PFSK-1 (cell line): ENCODE measurements around the gene EFCAB6.

Experiments
- FOXP2 ChIP-seq: optimal IDR thresholded peaks from 2 replicates; pipeline ENCODE3; 2011; ENCODE audit warnings: borderline replicate concordance, control low read depth, inconsistent platforms; ENCODE audit not compliant: insufficient read depth; ENCODE audit errors: extremely low read length, extremely low read depth
- POLR2AphosphoS5 ChIP-seq: IDR thresholded peaks from 2 replicates; pipeline ENCODE4 v1.6.1; 2012; ENCODE audit warnings: low read depth, mild to moderate bottlenecking, control low read depth, low read length, moderate library complexity
- REST ChIP-seq, 2 experiments: IDR thresholded peaks; 2 replicates each; pipeline versions ENCODE4 v1.6.1 to v1.8.0; 2011 to 2012; ENCODE audit warnings: low read depth in 2 of 2, low read length in 2 of 2, control low read depth in 1 of 2, inconsistent platforms in 1 of 2, mild to moderate bottlenecking in 1 of 2, moderate library complexity in 1 of 2; ENCODE audit not compliant: insufficient read depth in 1 of 2
- SIN3A ChIP-seq: IDR thresholded peaks from 2 replicates; pipeline ENCODE4 v1.6.1; 2012; ENCODE audit warnings: mild to moderate bottlenecking, low read length, moderate library complexity, borderline replicate concordance; ENCODE audit not compliant: insufficient read depth
- TAF1 ChIP-seq: IDR thresholded peaks from 2 replicates; pipeline ENCODE4 v1.6.1; 2012; ENCODE audit warnings: low read length, control low read depth, borderline replicate concordance; ENCODE audit not compliant: insufficient read depth

GRCh38 chr22:43481568-43482317 is 330.4 kb downstream of the EFCAB6 start:
- TF ChIP-seq REST (IDR thresholded peaks at IDR 0.05; ENCODE audit: insufficient read depth in 1 of 2, low read depth in 2 of 2, low read length in 2 of 2) (no peak), SIN3A (no peak), TAF1 (no peak), POLR2AphosphoS5 (no peak), FOXP2 (no peak)
